GM12878 (cell line): ENCODE results near the gene VWA8.

Experiments used
- CTCF ChIP-seq, 3 experiments: IDR thresholded peaks in 2 of 3; conservative IDR thresholded peaks in 1 of 3; 2 replicates each; pipeline ENCODE4 v1.5.1; 2011; ENCODE audit warnings: low read depth in 3 of 3, low read length in 3 of 3, mild to moderate bottlenecking in 3 of 3, control low read depth in 2 of 3, moderate library complexity in 2 of 3, inconsistent platforms in 1 of 3, mixed read lengths in 1 of 3; ENCODE audit not compliant: control insufficient read depth in 2 of 3, insufficient read depth in 1 of 3; ENCODE audit errors: extremely low read depth in 1 of 3
- MLLT1 ChIP-seq: fragments of 450-650 bp; IDR thresholded peaks from 2 replicates; pipeline ENCODE4 v1.6.1; 2016; ENCODE audit warnings: mild to moderate bottlenecking
- TF ChIP-seq, protein P1 (sequence below): fragments of 450-650 bp; IDR thresholded peaks from 2 replicates; pipeline ENCODE4 v1.6.1; 2017; ENCODE audit warnings: mild to moderate bottlenecking, moderate library complexity

DNA sequence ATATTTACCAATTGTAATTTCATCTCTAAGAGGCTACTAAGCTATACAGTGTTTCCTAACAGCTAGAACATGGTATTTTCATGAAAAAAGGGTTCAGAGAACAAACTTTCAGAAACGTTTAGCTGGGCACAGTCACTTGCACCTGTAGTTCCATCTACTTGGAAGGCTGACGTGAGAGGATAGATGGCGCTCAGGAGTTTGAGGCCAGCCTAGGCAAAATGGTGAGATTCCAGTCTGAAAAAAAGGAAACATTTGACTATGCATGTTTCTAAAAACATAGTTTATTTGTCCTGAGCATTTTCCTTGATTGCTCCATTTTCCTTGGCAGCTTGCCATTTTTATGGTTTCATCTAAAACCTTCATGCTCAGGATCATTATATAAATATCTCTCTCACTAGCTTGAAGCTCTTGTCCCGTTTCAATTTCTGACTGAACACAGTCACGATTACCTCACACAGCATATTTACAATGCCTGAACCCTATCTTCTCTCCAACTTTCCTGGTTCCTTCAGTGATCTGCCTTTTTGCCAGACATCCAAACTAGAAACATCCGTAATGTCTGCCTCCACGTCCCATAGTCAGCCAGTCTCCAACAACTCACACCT is 302.8 kb downstream of the VWA8 start:
- TF ChIP-seq MLLT1 (no peak), CTCF (IDR thresholded peaks at IDR 0.05 in 2 of 3, conservative IDR thresholded peaks at IDR 0.05 in 1 of 3; ENCODE audit: control insufficient read depth in 2 of 3, extremely low read depth in 1 of 3, insufficient read depth in 1 of 3, low read depth in 3 of 3, low read length in 3 of 3) (no peak)
- TF ChIP-seq, protein P1, sequence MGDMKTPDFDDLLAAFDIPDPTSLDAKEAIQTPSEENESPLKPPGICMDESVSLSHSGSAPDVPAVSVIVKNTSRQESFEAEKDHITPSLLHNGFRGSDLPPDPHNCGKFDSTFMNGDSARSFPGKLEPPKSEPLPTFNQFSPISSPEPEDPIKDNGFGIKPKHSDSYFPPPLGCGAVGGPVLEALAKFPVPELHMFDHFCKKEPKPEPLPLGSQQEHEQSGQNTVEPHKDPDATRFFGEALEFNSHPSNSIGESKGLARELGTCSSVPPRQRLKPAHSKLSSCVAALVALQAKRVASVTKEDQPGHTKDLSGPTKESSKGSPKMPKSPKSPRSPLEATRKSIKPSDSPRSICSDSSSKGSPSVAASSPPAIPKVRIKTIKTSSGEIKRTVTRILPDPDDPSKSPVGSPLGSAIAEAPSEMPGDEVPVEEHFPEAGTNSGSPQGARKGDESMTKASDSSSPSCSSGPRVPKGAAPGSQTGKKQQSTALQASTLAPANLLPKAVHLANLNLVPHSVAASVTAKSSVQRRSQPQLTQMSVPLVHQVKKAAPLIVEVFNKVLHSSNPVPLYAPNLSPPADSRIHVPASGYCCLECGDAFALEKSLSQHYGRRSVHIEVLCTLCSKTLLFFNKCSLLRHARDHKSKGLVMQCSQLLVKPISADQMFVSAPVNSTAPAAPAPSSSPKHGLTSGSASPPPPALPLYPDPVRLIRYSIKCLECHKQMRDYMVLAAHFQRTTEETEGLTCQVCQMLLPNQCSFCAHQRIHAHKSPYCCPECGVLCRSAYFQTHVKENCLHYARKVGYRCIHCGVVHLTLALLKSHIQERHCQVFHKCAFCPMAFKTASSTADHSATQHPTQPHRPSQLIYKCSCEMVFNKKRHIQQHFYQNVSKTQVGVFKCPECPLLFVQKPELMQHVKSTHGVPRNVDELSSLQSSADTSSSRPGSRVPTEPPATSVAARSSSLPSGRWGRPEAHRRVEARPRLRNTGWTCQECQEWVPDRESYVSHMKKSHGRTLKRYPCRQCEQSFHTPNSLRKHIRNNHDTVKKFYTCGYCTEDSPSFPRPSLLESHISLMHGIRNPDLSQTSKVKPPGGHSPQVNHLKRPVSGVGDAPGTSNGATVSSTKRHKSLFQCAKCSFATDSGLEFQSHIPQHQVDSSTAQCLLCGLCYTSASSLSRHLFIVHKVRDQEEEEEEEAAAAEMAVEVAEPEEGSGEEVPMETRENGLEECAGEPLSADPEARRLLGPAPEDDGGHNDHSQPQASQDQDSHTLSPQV, result no peak
